ENCODE results near the gene TM9SF3.

TM9SF3 gene

GRCh38 chr10:96606946-96607345 is 20.1 kb upstream of the TM9SF3 start:
- DNase-seq (ENCODE audit: insufficient read length, low spot score) (no peak), FAIRE-seq (no peak)
- TF ChIP-seq POLR2AphosphoS5 (IDR thresholded peaks at IDR 0.05; ENCODE audit: low read depth, low read length) (no peak), POLR2A (IDR thresholded peaks at IDR 0.05; ENCODE audit: low read depth, low read length) (no peak), SPI1 (IDR thresholded peaks at IDR 0.05; ENCODE audit: low read depth, low read length) (no peak), PAX5 (IDR thresholded peaks at IDR 0.05; ENCODE audit: insufficient read depth, low read length, severe bottlenecking) (no peak), POU2F2 (IDR thresholded peaks at IDR 0.05; ENCODE audit: low read depth, low read length) (no peak), TAF1 (IDR thresholded peaks at IDR 0.05; ENCODE audit: low read depth, low read length) (no peak)

GRCh38 chr10:96606216-96606615 is 19.4 kb upstream of the TM9SF3 start:
- DNase-seq (ENCODE audit: insufficient read length, low spot score) (no peak), FAIRE-seq (no peak)
- TF ChIP-seq POLR2AphosphoS5 (IDR thresholded peaks at IDR 0.05; ENCODE audit: low read depth, low read length): no peak
- TF ChIP-seq PAX5 (IDR thresholded peaks at IDR 0.05; ENCODE audit: insufficient read depth, low read length, severe bottlenecking): no peak
- TF ChIP-seq POU2F2 (IDR thresholded peaks at IDR 0.05; ENCODE audit: low read depth, low read length): no peak
- TF ChIP-seq POLR2A (IDR thresholded peaks at IDR 0.05; ENCODE audit: low read depth, low read length): no peak
- no peak for TF ChIP-seq TAF1 (IDR thresholded peaks at IDR 0.05; ENCODE audit: low read depth, low read length)
- no peak for TF ChIP-seq SPI1 (IDR thresholded peaks at IDR 0.05; ENCODE audit: low read depth, low read length)

GRCh38 chr10:96600337-96600736 is 13.5 kb upstream of the TM9SF3 start:
- FAIRE-seq (peak; percentile 31), DNase-seq (ENCODE audit: insufficient read length, low spot score) (no peak)
- TF ChIP-seq POLR2A (IDR thresholded peaks at IDR 0.05; ENCODE audit: low read depth, low read length) (no peak), TAF1 (IDR thresholded peaks at IDR 0.05; ENCODE audit: low read depth, low read length) (no peak), POU2F2 (IDR thresholded peaks at IDR 0.05; ENCODE audit: low read depth, low read length) (no peak), SPI1 (IDR thresholded peaks at IDR 0.05; ENCODE audit: low read depth, low read length) (no peak), PAX5 (IDR thresholded peaks at IDR 0.05; ENCODE audit: insufficient read depth, low read length, severe bottlenecking) (no peak), POLR2AphosphoS5 (IDR thresholded peaks at IDR 0.05; ENCODE audit: low read depth, low read length) (no peak)

GRCh38 chr10:96598846-96599245 is 12.0 kb upstream of the TM9SF3 start:
- TF ChIP-seq POLR2AphosphoS5 (IDR thresholded peaks at IDR 0.05; ENCODE audit: low read depth, low read length): no peak
- TF ChIP-seq POU2F2 (IDR thresholded peaks at IDR 0.05; ENCODE audit: low read depth, low read length): no peak
- no peak for TF ChIP-seq POLR2A (IDR thresholded peaks at IDR 0.05; ENCODE audit: low read depth, low read length)
- FAIRE-seq (no peak), DNase-seq (ENCODE audit: insufficient read length, low spot score) (no peak)

- FAIRE-seq (no peak), DNase-seq (ENCODE audit: insufficient read length, low spot score) (no peak)
- TF ChIP-seq POU2F2 (IDR thresholded peaks at IDR 0.05; ENCODE audit: low read depth, low read length): no peak
- TF ChIP-seq SPI1 (IDR thresholded peaks at IDR 0.05; ENCODE audit: low read depth, low read length): no peak
- no peak for TF ChIP-seq PAX5 (IDR thresholded peaks at IDR 0.05; ENCODE audit: insufficient read depth, low read length, severe bottlenecking)
- no peak for TF ChIP-seq TAF1 (IDR thresholded peaks at IDR 0.05; ENCODE audit: low read depth, low read length)
- TF ChIP-seq POLR2A (IDR thresholded peaks at IDR 0.05; ENCODE audit: low read depth, low read length): no peak
- no peak for TF ChIP-seq POLR2AphosphoS5 (IDR thresholded peaks at IDR 0.05; ENCODE audit: low read depth, low read length)
These were observed 9.9 kb upstream of the TM9SF3 start for GRCh38 chr10:96596422-96597407.

- TF ChIP-seq POLR2AphosphoS5 (IDR thresholded peaks at IDR 0.05; ENCODE audit: low read depth, low read length) (no peak), POU2F2 (IDR thresholded peaks at IDR 0.05; ENCODE audit: low read depth, low read length) (no peak), POLR2A (IDR thresholded peaks at IDR 0.05; ENCODE audit: low read depth, low read length) (no peak), PAX5 (IDR thresholded peaks at IDR 0.05; ENCODE audit: insufficient read depth, low read length, severe bottlenecking) (no peak), SPI1 (IDR thresholded peaks at IDR 0.05; ENCODE audit: low read depth, low read length) (no peak), TAF1 (IDR thresholded peaks at IDR 0.05; ENCODE audit: low read depth, low read length) (no peak)
- FAIRE-seq (no peak), DNase-seq (ENCODE audit: insufficient read length, low spot score) (no peak)
These were observed 8.9 kb upstream of the TM9SF3 start for GRCh38 chr10:96595741-96596140.

- DNase-seq (ENCODE audit: insufficient read length, low spot score) (no peak), FAIRE-seq (no peak)
- TF ChIP-seq POLR2A (IDR thresholded peaks at IDR 0.05; ENCODE audit: low read depth, low read length): no peak
- no peak for TF ChIP-seq POLR2AphosphoS5 (IDR thresholded peaks at IDR 0.05; ENCODE audit: low read depth, low read length)
- no peak for TF ChIP-seq POU2F2 (IDR thresholded peaks at IDR 0.05; ENCODE audit: low read depth, low read length)
- no peak for TF ChIP-seq SPI1 (IDR thresholded peaks at IDR 0.05; ENCODE audit: low read depth, low read length)
- TF ChIP-seq TAF1 (IDR thresholded peaks at IDR 0.05; ENCODE audit: low read depth, low read length): no peak
- no peak for TF ChIP-seq PAX5 (IDR thresholded peaks at IDR 0.05; ENCODE audit: insufficient read depth, low read length, severe bottlenecking)
These were observed 5.1 kb upstream of the TM9SF3 start for GRCh38 chr10:96591946-96592345.

- peak; percentile 56; the same call in 1 of the 2 replicates for TF ChIP-seq POU2F2 (IDR thresholded peaks at IDR 0.05; ENCODE audit: low read depth, low read length)
- 0 out of 2 replicates have a peak, but pooled peaks have one; percentile 25 for TF ChIP-seq POLR2A (IDR thresholded peaks at IDR 0.05; ENCODE audit: low read depth, low read length)
- no peak for TF ChIP-seq SPI1 (IDR thresholded peaks at IDR 0.05; ENCODE audit: low read depth, low read length)
- FAIRE-seq: peak; percentile 86
- DNase-seq (ENCODE audit: insufficient read length, low spot score): no peak
These were observed 2.0 kb upstream of the TM9SF3 start for GRCh38 chr10:96588616-96589419.

- DNase-seq (ENCODE audit: insufficient read length, low spot score) (no peak), FAIRE-seq (no peak)
- no peak for TF ChIP-seq POLR2A (IDR thresholded peaks at IDR 0.05; ENCODE audit: low read depth, low read length)
- no peak for TF ChIP-seq SPI1 (IDR thresholded peaks at IDR 0.05; ENCODE audit: low read depth, low read length)
- TF ChIP-seq POU2F2 (IDR thresholded peaks at IDR 0.05; ENCODE audit: low read depth, low read length): no peak
- no peak for TF ChIP-seq PAX5 (IDR thresholded peaks at IDR 0.05; ENCODE audit: insufficient read depth, low read length, severe bottlenecking)
- TF ChIP-seq TAF1 (IDR thresholded peaks at IDR 0.05; ENCODE audit: low read depth, low read length): no peak
- TF ChIP-seq POLR2AphosphoS5 (IDR thresholded peaks at IDR 0.05; ENCODE audit: low read depth, low read length): no peak
These were observed 1.3 kb upstream of the TM9SF3 start for GRCh38 chr10:96588060-96588554.
